Activated T-cell treated with anti-CD3 and anti-CD28 coated beads, Interleukin-2, amount 50 U/mL, for 24 hours (primary cell): ENCODE data around the gene SWAP70.
"Not testable (repeated sequence)": the region's sequence is repeated elsewhere in the genome, so short reads cannot be mapped to it uniquely, and the experiment has no call there.

Experiments used
- DNase-seq: peaks from one replicate; pipeline ENCODE4 v3.0.0-alpha.2; 2020
- H3K27ac Mint-ChIP-seq: 2 replicates; pipeline ENCODE4 v1.8.0; 2020; ENCODE audit warnings: mild to moderate bottlenecking, mixed read lengths
- H3K27me3 Mint-ChIP-seq: 2 replicates; pipeline ENCODE4 v1.8.0; 2020; ENCODE audit warnings: mixed read lengths
- H3K36me3 Mint-ChIP-seq: 2 replicates; pipeline ENCODE4 v1.8.0; 2020; ENCODE audit warnings: low read depth, mixed read lengths
- H3K4me1 Mint-ChIP-seq: 2 replicates; pipeline ENCODE4 v1.8.0; 2020; ENCODE audit warnings: low read depth, mixed read lengths
- H3K4me3 Mint-ChIP-seq: 2 replicates; pipeline ENCODE4 v1.8.0; 2020; ENCODE audit warnings: mild to moderate bottlenecking, moderate library complexity, mixed read lengths
- H3K9me3 Mint-ChIP-seq: 2 replicates; pipeline ENCODE4 v1.8.0; 2020; ENCODE audit warnings: mixed read lengths

The SWAP70 gene

DNA sequence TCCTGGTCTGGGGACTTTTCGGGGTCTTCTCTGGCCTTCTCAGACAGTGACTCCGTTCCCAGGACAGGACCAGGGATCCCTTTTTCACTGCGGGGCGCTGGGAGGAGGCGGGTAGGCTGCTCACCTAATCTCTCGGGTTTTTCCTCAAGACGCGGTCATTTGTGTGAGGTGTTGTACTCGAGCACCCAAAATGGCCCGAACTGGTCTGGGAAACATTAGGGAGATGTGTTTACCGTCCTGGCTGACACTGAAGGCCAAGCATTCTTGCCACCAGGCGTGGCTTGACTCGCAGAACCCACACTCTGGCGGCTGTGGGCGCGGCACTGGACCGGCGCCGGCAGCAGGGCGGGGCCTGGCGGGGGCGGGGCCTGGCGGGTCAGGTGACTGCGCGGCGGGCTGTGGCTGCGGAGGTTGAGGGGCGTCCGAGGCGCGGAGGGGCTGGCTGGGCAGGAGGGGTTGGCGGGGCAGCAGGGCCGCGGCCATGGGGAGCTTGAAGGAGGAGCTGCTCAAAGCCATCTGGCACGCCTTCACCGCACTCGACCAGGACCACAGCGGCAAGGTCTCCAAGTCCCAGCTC is at the start of gene SWAP70:
Gene SWAP70, plus strand, starts transcription at position 379 of the 577 bp plus-strand sequence. Its CDS starts 103 bp downstream, at position 482.
- Mint-ChIP-seq H3K9me3 (peaks cover 8% of the 10 kb centered on the region), H3K36me3 (peaks cover 9% of the 10 kb centered on the region), H3K27me3 (peaks cover 40% of the 10 kb centered on the region), H3K27ac (peak within 1 kb of the TSS; percentile 76), H3K4me1 (peaks cover 16% of the 10 kb centered on the region), H3K4me3 (peak within 1 kb of the TSS; percentile 83)
- peak; percentile 88 for DNase-seq

DNA sequence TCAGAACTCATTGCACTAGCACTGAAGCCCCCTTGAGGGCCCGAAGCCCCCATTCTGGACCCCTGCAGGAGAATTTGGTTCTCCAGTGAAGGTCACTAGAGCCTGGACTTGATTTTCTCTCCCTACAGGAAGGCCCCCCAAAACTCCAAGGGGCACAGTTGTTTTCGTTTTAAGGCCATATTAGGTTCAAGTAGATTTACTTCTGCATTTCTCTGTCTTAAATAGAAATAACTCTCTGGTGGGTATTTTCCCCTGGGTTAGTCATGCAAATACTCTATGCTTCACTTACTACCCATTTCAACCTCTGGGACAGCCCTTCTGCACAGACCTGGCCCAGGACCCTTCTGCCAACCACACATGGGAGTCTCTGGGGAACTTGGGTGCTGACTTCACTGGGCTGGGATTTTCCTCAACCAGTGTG is 48.8 kb upstream of the SWAP70 start:
- peak overlapping the region; percentile 78 for H3K4me3 Mint-ChIP-seq
- H3K27ac Mint-ChIP-seq = no peak overlapping the region
- H3K27me3 Mint-ChIP-seq = no peaks in the 10 kb centered on the region
- no peak for DNase-seq
- no peaks in the 10 kb centered on the region for H3K9me3 Mint-ChIP-seq
- H3K4me1 Mint-ChIP-seq = peaks cover 42% of the 10 kb centered on the region
- no peaks in the 10 kb centered on the region for H3K36me3 Mint-ChIP-seq

DNA sequence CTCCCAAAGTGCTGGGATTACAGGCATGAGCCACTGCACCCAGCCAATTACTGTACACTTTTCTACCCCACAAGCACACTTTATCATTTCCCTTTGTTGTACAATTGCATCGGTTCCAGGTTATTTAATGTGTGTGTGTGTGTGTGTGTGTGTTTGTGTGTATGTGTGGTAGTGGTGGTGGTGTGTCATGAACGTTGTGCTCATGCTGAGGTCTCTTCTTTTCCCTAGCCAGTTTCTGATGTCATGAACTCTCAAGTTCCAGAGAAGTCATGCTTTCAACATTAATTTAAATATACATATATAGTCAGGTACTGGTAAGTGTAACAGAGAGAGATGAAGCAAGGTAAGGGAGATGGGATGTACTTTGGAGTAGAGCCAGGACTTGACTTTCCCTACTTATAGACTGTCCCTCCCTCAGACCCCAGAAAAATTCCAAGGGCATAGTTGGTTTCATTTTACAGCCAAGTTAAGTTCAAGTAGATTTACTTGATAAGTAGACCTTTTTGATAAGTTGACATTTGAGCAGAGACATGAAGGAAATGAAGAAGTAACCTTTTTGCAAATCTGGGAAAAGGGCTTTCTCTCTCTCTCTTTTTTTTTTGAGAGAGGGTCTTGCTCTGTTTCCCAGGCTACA is 47.7 kb upstream of the SWAP70 start:
- H3K27ac Mint-ChIP-seq = no peak overlapping the region
- DNase-seq = no peak

DNA sequence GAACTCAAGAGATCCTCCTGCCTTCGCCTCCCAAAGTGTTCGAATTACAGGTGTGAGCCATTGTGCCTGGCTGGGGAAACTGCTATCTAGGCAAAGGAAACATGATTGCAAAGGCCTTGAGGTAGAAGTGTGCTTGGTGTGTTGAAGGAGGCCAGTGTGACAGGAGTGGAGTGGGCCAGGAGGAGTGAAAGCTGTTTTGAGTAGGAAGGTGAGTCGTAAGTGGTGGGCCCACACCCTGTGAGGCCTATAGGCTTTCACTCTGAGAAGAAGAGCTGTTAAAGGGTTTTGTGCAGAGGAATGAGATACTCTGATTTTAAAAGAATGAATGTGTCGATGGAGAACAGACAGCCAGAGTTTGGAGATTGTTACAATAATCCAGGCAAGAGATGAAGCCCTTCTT is 47.0 kb upstream of the SWAP70 start:
- H3K27ac Mint-ChIP-seq = no peak overlapping the region
- no peaks in the 10 kb centered on the region for H3K36me3 Mint-ChIP-seq
- no peak for DNase-seq
- H3K4me1 Mint-ChIP-seq = peaks cover 39% of the 10 kb centered on the region
- no peak overlapping the region for H3K4me3 Mint-ChIP-seq
- no peaks in the 10 kb centered on the region for H3K27me3 Mint-ChIP-seq
- no peaks in the 10 kb centered on the region for H3K9me3 Mint-ChIP-seq

More for the DNA sequence above, 47.7 kb upstream of the SWAP70 start:
- no peak overlapping the region for H3K4me3 Mint-ChIP-seq
- no peaks in the 10 kb centered on the region for H3K36me3 Mint-ChIP-seq
- peaks cover 40% of the 10 kb centered on the region for H3K4me1 Mint-ChIP-seq
- H3K9me3 Mint-ChIP-seq = no peaks in the 10 kb centered on the region
- H3K27me3 Mint-ChIP-seq = no peaks in the 10 kb centered on the region

DNA sequence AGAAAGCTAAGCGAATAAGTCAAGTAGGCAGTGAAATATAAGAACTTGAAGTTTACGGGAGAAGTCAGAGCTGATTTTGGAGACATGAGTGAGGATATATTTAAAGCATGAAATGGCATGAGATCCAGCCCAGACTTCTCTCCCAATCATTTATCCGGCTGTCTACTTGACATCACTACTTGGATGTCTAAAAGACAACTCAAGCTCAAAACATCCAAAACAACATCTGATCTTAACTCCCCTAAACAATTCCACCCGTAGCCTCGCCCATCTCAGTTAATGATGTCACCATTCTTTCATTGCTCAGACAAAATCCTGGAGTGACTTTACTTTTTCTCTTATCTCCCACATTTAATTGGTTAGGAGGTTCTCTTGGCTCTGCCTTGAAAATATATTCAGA is 45.9 kb upstream of the SWAP70 start:
- Mint-ChIP-seq H3K36me3 (no peaks in the 10 kb centered on the region), H3K4me1 (peaks cover 34% of the 10 kb centered on the region), H3K27ac (no peak overlapping the region), H3K9me3 (no peaks in the 10 kb centered on the region), H3K27me3 (no peaks in the 10 kb centered on the region), H3K4me3 (no peak overlapping the region)
- DNase-seq = no peak

DNA sequence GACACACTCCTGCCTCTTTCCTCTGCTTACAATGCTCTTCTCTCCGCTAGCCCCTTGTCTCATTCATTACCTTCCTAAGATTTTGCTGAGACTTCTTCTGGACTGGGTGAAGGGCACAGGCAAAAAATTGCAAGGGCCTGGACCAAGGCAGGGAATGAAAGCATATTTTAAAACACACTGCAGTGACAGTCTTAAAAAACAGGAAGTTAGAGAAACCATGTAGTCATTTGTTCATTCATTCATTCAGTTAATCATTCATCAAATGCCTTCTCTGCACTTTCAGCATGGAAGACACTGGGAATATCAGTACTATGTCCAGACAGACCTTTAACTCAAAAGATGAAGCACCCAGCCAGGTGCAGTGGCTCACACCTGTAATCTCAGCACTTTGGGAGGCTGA is 44.9 kb upstream of the SWAP70 start:
- Mint-ChIP-seq H3K27me3 (no peaks in the 10 kb centered on the region), H3K4me1 (peaks cover 25% of the 10 kb centered on the region), H3K4me3 (no peak overlapping the region), H3K36me3 (no peaks in the 10 kb centered on the region), H3K27ac (no peak overlapping the region), H3K9me3 (no peaks in the 10 kb centered on the region)
- no peak for DNase-seq

DNA sequence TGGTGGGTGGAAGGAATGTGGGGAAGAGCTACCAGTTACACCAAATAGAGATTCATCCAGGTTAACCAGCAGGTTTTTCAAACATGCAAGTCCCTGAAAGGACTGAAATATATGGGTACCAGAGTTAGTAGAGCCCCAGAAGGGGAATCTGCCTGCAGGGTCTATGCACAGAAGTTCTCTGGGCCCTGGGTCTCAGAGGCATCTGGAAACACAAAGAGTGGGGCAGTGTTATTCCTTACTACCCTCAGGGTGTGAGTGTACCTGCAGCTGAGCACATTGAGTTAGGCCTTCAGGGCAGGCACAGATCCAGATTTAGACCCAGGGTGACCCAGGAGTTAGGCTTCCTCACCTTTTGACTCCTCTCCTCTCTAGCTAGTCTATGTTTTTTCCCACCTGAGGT is 43.9 kb upstream of the SWAP70 start:
- no peaks in the 10 kb centered on the region for H3K36me3 Mint-ChIP-seq
- H3K9me3 Mint-ChIP-seq = no peaks in the 10 kb centered on the region
- no peak overlapping the region for H3K27ac Mint-ChIP-seq
- no peak for DNase-seq
- peaks cover 16% of the 10 kb centered on the region for H3K4me1 Mint-ChIP-seq
- no peak overlapping the region for H3K4me3 Mint-ChIP-seq
- H3K27me3 Mint-ChIP-seq = no peaks in the 10 kb centered on the region

DNA sequence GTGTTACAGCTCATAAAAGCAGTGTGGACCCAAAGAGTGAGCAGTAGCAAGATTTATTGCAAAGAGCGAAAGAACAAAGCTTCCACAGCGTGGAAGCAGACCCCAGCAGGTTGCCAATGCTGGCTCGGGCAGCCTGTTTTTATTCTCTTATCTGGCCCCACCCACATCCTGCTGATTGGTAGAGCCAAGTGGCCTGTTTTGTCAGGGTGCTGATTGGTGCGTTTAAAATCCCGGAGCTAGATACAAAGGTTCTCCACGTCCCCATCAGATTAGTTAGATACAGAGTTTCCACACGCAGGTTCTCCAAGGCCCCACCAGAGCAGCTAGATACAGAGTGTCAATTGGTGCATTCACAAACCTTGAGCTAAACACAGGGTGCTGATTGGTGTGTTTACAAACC is 41.5 kb upstream of the SWAP70 start:
- DNase-seq, H3K4me1 Mint-ChIP-seq, H3K9me3 Mint-ChIP-seq, H3K36me3 Mint-ChIP-seq, H3K4me3 Mint-ChIP-seq, H3K27me3 Mint-ChIP-seq, H3K27ac Mint-ChIP-seq: not testable (repeated sequence)

DNA sequence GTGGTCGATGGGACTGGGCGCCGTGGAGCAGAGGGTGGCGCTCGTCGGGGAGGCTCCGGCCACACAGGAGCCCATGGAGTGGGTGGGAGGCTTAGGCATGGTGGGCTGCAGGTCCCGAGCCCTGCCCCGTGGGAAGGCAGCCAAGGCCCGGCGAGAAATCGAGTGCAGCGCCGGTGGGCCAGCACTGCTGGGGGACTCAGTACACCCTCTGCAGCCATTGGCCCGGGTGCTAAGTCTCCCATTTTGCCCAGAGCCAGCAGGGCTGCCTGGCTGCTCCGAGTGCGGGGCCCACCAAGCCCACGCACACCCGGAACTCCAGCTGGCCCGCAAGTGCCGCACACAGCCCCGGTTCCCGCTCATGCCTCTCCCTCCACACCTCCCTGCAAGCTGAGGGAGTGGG is 40.8 kb upstream of the SWAP70 start:
- H3K9me3 Mint-ChIP-seq, DNase-seq, H3K27ac Mint-ChIP-seq, H3K27me3 Mint-ChIP-seq, H3K4me1 Mint-ChIP-seq, H3K36me3 Mint-ChIP-seq, H3K4me3 Mint-ChIP-seq: not testable (repeated sequence)

DNA sequence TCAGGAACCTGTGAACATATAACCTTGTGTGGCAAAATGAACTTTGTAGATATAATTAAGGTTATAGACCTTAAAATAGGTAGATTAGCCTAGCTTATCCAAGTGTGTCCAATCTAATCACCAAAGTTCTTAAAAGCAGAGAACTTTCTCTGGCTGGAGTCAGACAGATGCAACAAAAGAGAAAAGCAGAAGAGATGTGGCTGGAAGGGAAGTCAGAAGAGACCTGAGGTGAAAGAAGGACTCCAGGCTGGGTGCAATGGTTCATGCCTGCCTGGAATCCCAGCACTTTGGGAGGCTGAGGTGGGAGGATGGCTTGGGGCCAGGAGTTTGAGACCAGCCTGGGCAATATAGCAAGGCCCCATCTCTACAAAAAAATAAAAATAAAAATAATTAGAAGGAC is 39.4 kb upstream of the SWAP70 start:
- Mint-ChIP-seq H3K4me1 (no peaks in the 10 kb centered on the region), H3K4me3 (no peak overlapping the region), H3K9me3 (no peaks in the 10 kb centered on the region), H3K36me3 (no peaks in the 10 kb centered on the region), H3K27ac (no peak overlapping the region), H3K27me3 (no peaks in the 10 kb centered on the region)
- no peak for DNase-seq

DNA sequence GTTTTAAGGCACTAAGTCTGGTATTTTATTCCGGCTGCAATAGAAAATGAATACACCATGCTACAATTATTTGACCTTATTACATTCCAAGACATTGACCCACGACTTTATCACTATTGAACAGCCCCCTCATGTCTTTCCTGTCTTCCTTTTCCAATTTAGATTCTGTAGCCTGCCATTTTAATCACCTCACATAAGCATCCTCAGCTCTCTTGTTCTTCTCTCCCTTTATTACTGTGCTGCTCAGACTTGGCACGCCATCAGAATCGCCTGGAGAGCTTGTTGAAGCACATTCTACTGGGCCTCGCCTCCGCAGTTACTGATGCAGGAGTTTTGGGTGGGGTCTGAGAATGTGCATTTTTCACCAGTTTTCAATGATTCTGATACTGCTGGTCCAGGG is 38.7 kb upstream of the SWAP70 start:
- Mint-ChIP-seq H3K27ac (no peak overlapping the region), H3K4me3 (no peak overlapping the region), H3K27me3 (no peaks in the 10 kb centered on the region), H3K4me1 (no peaks in the 10 kb centered on the region), H3K9me3 (no peaks in the 10 kb centered on the region), H3K36me3 (no peaks in the 10 kb centered on the region)
- no peak for DNase-seq

DNA sequence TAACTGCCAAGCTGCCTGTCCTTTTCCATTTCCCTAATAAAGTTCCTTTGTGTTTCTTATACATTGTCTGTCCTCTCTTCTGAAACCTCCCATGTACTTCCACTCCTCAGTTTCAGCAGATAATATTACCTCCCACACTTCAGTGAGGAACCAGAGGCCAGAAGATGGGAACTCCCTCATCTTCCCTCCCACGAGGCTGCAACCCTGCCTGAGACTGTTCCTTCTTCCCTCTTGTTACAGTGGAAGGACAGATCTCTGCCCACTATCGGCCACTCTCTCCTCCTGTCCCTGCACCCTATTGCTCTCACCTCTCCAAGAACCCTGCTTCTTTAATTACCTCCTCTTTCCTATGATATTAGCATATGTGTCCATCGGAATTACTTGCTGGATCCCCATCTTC is 38.1 kb upstream of the SWAP70 start:
- no peak overlapping the region for H3K4me3 Mint-ChIP-seq
- no peaks in the 10 kb centered on the region for H3K27me3 Mint-ChIP-seq
- H3K27ac Mint-ChIP-seq = no peak overlapping the region
- DNase-seq = no peak
- no peaks in the 10 kb centered on the region for H3K4me1 Mint-ChIP-seq
- H3K9me3 Mint-ChIP-seq = no peaks in the 10 kb centered on the region
- H3K36me3 Mint-ChIP-seq = no peaks in the 10 kb centered on the region

DNA sequence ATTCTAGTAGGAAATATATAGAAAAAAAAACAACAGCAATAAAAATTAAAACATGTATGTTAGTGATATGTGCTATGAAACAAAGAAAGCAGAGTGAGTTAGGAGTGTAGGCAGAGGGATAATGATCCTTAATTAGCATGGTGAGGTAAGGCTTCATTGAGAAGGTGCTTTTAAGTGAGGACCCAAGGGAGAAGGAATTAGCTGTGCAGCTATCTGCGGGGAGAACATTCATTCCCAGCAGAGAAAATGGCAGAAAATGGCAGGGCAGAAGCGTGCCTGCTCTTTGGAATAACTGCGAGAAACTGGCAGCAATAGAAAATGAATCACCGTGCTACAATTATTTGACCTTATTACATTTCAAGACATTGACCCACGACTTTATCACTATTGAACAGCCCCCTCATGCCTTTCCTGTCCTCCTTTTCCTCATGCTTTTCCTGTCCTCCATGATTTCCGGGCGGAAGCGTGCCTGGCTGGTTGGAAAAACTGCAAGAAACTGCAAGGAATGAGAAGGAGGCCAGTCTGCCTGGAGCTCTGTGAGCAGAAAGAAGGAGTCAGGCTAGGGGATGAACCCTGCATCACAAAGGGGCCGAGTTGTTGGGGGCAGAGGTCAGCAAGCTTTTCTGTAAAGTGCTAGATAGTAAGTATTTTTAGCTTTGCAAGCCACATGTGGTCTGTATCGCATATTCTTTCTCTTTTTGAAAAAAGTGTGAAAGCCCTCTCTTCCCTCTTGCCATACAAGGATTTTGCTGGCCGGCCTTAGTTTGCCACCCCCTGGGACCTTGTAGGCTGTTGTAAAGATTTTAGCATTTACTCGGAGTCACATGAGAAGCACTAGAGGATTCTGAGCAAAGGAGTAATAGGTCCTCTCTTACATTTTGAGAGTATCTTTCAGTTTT is 37.1 kb upstream of the SWAP70 start:
- Mint-ChIP-seq H3K9me3 (no peaks in the 10 kb centered on the region), H3K4me3 (no peak overlapping the region), H3K4me1 (no peaks in the 10 kb centered on the region), H3K27me3 (no peaks in the 10 kb centered on the region), H3K36me3 (no peaks in the 10 kb centered on the region), H3K27ac (no peak overlapping the region)
- no peak for DNase-seq

DNA sequence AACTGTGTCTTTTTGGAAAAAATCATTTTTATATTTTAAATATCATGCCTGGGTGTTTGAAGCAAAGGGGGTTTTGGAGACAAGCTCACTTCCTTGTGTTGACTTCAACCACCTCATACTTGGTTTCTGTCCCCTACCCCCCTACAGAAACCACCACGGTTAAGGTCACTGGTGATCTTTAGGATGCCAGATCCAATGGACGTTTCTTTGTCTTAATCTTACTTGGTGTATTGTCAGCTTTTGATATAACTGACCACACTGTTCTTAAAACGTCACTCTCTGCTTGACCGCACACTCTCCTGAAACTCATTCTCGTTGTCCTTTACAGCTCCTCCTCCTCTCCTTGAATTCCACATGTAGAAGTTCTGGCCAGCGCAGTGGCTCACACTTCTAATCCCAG is 34.8 kb upstream of the SWAP70 start:
- Mint-ChIP-seq H3K27ac (no peak overlapping the region), H3K9me3 (no peaks in the 10 kb centered on the region), H3K27me3 (no peaks in the 10 kb centered on the region), H3K4me3 (no peak overlapping the region), H3K4me1 (no peaks in the 10 kb centered on the region), H3K36me3 (no peaks in the 10 kb centered on the region)
- no peak for DNase-seq

DNA sequence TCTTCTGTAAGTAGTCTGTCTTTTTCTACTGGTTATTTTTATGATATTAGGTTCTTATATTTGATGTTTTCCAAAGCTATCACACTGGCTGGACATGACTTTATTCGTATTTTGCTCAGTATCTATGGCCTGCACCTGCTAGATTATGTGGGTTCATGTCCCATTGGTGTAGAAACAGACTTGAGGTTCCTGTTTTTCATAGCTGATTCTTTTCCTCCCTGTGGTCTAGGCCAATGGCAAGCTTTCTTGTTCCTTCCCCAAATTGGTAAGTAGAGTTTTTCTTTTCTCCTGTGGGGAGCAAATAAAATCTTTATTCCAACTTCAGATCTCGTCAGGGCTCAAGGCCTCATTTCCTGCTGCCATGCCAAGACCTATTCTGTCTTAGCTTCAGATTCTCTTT is 30.2 kb upstream of the SWAP70 start:
- no peak overlapping the region for H3K27ac Mint-ChIP-seq
- H3K27me3 Mint-ChIP-seq = no peaks in the 10 kb centered on the region
- no peaks in the 10 kb centered on the region for H3K36me3 Mint-ChIP-seq
- H3K4me3 Mint-ChIP-seq = no peak overlapping the region
- no peak for DNase-seq
- no peaks in the 10 kb centered on the region for H3K9me3 Mint-ChIP-seq
- H3K4me1 Mint-ChIP-seq = no peaks in the 10 kb centered on the region
